ENCODE data around the gene ARRB1. TPM values are rescaled to one million over a fixed set of nuclear protein-coding genes. Genes with fewer than 3 reads are reported as not detected.

The ARRB1 gene
- polyA plus RNA-seq, 1 of the 3 experiments (the other 2 are of a cell fraction): 7.0 TPM

DNA sequence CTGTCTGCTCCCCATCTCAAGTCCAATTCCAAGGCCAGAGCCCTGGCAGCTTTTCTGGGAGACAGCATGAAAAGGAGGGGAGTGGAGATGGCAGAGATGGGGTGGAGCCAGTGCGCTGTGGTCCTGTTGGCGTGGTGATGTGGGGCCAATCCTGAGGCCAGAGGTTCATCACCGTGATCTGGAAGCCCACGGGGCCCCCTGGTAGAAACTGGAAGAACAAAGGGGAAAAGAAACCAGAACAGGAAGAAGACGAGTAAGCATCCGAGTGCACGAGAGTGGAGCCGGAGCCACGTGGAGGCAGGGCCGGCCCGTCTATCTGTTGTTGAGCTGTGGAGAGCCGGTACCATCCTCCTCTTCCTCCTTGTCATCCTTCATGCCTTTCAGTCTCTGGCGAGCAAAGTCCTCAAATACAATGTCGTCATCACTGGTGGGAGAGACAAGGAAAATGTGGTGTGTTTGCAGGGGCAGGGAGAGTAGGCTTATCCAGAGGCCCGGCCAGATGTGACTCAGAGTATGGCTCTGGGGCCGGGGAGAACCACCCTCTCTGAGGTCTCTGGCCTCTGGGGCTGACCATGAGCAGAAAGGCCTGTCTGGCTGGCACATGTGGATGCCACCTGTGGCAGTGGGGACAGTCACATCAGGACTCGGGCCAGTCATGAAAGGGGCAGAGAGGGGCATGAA lies 85.5 kb downstream of the ARRB1 start (continued):
- TF ChIP-seq REST (IDR thresholded peaks at IDR 0.05; ENCODE audit: low read depth, low read length): no peak

GRCh38 chr11:75264971-75265370 lies 86.5 kb downstream of the ARRB1 start:
- CTCF ChIA-PET: interaction anchor here (0.8 to 3.2 kb wide), 9 partner anchors 15 to 234 kb away, joined by 3 to 13 read pairs (median 6); partner anchors contain the start of gene TPBGL
- 75% methylated on average over 5 of the region's 6 CpGs for WGBS (ENCODE audit: low lambda C conversion rate)

GRCh38 chr11:75264356-75264755 lies 87.1 kb downstream of the ARRB1 start:
- Histone ChIP-seq H3K9me3 (no peaks in the 10 kb centered on the region), H3K9ac (no peak overlapping the region), H3K4me3 (ENCODE audit: low read depth in 2 of 2, low read length in 1 of 2) (no peak overlapping the region), H2AFZ (ENCODE audit: low read depth) (no peak overlapping the region), H3K27me3 (ENCODE audit: insufficient read depth) (no peaks in the 10 kb centered on the region), H4K20me1 (ENCODE audit: insufficient read depth) (no peaks in the 10 kb centered on the region), H3K79me2 (ENCODE audit: insufficient read depth) (no peaks in the 10 kb centered on the region), H3K4me2 (no peak overlapping the region), H3K9me2 (no peaks in the 10 kb centered on the region), H3F3A (replicated peaks; ENCODE audit: insufficient read depth) (no peaks in the 10 kb centered on the region), H3K36me3 (replicated peaks in 1 of 2; ENCODE audit: control insufficient read depth in 1 of 2, insufficient read depth in 2 of 2, low read length in 1 of 2) (no peaks in the 10 kb centered on the region), H3K27ac (ENCODE audit: low read depth in 2 of 2, low read length in 1 of 2) (no peak overlapping the region), H3K4me1 (ENCODE audit: control insufficient read depth in 1 of 2, insufficient read depth in 2 of 2, low read depth in 1 of 2, low read length in 1 of 2) (peaks cover 0 to 12% of the 10 kb centered on the region in 2 experiments; a peak in 1 of 4 replicates)
- ChIA-PET POLR2A (no interaction called here), CTCF (interaction anchor here (1.1 to 3.2 kb wide), 7 partner anchors 16 to 124 kb away, joined by 3 to 13 read pairs (median 6); partner anchors contain the start of gene TPBGL)
- DNase-seq: no peak
- no peak for TF ChIP-seq JUND (IDR thresholded peaks at IDR 0.05)
- no peak for TF ChIP-seq RFX5 (IDR thresholded peaks at IDR 0.05; ENCODE audit: low read length)
- TF ChIP-seq CHD2 (IDR thresholded peaks at IDR 0.05; ENCODE audit: low read length, partially characterized antibody): no peak

More at GRCh38 chr11:75264971-75265370, 86.5 kb downstream of the ARRB1 start:
- no peaks in the 10 kb centered on the region for H4K20me1 ChIP-seq (ENCODE audit: insufficient read depth)
- no peak overlapping the region for H2AFZ ChIP-seq (ENCODE audit: low read depth)
- no peak overlapping the region for H3K4me2 ChIP-seq
- no peaks in the 10 kb centered on the region for H3K27me3 ChIP-seq (ENCODE audit: insufficient read depth)
- H3K79me2 ChIP-seq (ENCODE audit: insufficient read depth): no peaks in the 10 kb centered on the region
- no peak for DNase-seq
- no peak overlapping the region for H3K4me3 ChIP-seq (ENCODE audit: low read depth in 2 of 2, low read length in 1 of 2)
- POLR2A ChIA-PET: no interaction called here
- no peak for TF ChIP-seq RFX5 (IDR thresholded peaks at IDR 0.05; ENCODE audit: low read length)
- TF ChIP-seq SMC3 (IDR thresholded peaks at IDR 0.05; ENCODE audit: low read depth, low read length): no peak
- no peak for TF ChIP-seq ELF1 (IDR thresholded peaks at IDR 0.05)
- no peak for TF ChIP-seq NRF1 (IDR thresholded peaks at IDR 0.05; ENCODE audit: low read depth, low read length)
- TF ChIP-seq FOSL2 (IDR thresholded peaks at IDR 0.05; ENCODE audit: borderline replicate concordance, low read depth): no peak
- TF ChIP-seq GABPA (IDR thresholded peaks at IDR 0.05; ENCODE audit: low read depth): no peak
- H3K4me1 ChIP-seq (ENCODE audit: control insufficient read depth in 1 of 2, insufficient read depth in 2 of 2, low read depth in 1 of 2, low read length in 1 of 2): peaks cover 0 to 12% of the 10 kb centered on the region in 2 experiments; a peak in 1 of 4 replicates
- H3K36me3 ChIP-seq (replicated peaks in 1 of 2; ENCODE audit: control insufficient read depth in 1 of 2, insufficient read depth in 2 of 2, low read length in 1 of 2): no peaks in the 10 kb centered on the region
- no peak overlapping the region for H3K9ac ChIP-seq
- no peak overlapping the region for H3K27ac ChIP-seq (ENCODE audit: low read depth in 2 of 2, low read length in 1 of 2)
- no peaks in the 10 kb centered on the region for H3K9me2 ChIP-seq
- no peaks in the 10 kb centered on the region for H3F3A ChIP-seq (replicated peaks; ENCODE audit: insufficient read depth)
- no peaks in the 10 kb centered on the region for H3K9me3 ChIP-seq

Data from SK-N-SH (cell line).